ENCODE results near the gene PDZRN3.

GRCh38 chr3:73614419-73614818 is 10.3 kb downstream of the PDZRN3 start:
- no peak for TF ChIP-seq ELF4 (IDR thresholded peaks at IDR 0.05)
- TF ChIP-seq FOXK2 (IDR thresholded peaks at IDR 0.05): no peak
